ENCODE measurements around the gene PRKCH. TPM values are rescaled to one million over a fixed set of nuclear protein-coding genes. Genes with fewer than 3 reads are reported as not detected.

The PRKCH gene
- total and polyA plus RNA-seq, 2 of the 13 experiments (the other 11 are each of a cell fraction or from before 2014, with no cell fraction given): 0.48 to 1.3 TPM

DNA sequence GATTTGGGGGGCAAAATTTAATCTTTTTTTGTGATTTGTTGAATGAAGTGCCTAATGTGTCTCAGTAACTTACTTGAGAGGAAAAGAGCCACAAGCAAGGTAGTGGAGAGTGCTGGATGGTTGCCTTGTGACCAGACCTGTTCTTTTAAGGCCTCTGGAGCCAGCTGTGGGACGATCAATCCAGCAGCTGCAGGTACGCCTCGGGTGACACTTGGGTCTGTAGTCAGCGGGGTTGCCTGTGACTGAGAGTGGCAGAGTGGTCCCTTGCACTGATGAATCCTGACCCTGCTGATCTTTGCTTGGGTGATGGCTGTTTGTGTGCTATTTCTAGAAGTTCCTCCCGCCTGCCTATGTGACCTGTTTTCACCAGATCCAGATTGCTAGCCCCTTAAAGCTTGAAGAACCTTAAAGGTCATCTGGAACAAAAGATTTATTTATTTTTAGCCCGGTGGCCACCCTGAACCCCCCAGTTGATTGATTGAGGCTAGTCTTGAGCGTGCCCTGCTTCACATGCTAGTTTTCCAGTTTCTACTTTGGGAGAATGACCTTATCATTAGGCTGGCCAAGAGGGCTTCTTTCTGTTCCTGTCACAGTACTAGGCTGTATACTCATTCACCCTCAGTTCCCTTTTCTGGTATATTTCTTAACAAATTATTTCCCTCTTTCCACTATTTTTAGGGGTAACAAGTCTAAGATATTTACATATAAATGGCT lies 23.2 kb downstream of the PRKCH start (continued):
- TF ChIP-seq SP1 (IDR thresholded peaks at IDR 0.05) (no peak), SP1 (CRISPR knock-in tag; IDR thresholded peaks at IDR 0.05) (no peak), ISL2 (CRISPR knock-in tag; IDR thresholded peaks at IDR 0.05) (no peak), KDM5B (CRISPR knock-in tag; IDR thresholded peaks at IDR 0.05; ENCODE audit: borderline replicate concordance) (no peak), MTA3 (CRISPR knock-in tag; IDR thresholded peaks at IDR 0.05) (no peak), HNF4A (CRISPR knock-in tag; IDR thresholded peaks at IDR 0.05) (no peak), ZNF446 (CRISPR knock-in tag; IDR thresholded peaks at IDR 0.05) (no peak)
- TF ChIP-seq, protein P1, sequence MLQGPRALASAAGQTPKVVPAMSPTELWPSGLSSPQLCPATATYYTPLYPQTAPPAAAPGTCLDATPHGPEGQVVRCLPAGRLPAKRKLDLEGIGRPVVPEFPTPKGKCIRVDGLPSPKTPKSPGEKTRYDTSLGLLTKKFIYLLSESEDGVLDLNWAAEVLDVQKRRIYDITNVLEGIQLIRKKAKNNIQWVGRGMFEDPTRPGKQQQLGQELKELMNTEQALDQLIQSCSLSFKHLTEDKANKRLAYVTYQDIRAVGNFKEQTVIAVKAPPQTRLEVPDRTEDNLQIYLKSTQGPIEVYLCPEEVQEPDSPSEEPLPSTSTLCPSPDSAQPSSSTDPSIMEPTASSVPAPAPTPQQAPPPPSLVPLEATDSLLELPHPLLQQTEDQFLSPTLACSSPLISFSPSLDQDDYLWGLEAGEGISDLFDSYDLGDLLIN (CRISPR knock-in tag; IDR thresholded peaks at IDR 0.05; ENCODE audit: borderline replicate concordance): no peak
- TF ChIP-seq, protein P2, sequence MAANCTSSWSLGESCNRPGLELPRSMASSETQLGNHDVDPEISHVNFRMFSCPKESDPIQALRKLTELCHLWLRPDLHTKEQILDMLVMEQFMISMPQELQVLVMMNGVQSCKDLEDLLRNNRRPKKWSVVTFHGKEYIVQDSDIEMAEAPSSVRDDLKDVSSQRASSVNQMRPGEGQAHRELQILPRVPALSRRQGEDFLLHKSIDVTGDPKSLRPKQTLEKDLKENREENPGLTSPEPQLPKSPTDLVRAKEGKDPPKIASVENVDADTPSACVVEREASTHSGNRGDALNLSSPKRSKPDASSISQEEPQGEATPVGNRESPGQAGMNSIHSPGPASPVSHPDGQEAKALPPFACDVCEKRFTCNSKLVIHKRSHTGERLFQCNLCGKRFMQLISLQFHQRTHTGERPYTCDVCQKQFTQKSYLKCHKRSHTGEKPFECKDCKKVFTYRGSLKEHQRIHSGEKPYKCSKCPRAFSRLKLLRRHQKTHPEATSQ (CRISPR knock-in tag; IDR thresholded peaks at IDR 0.05; ENCODE audit: borderline replicate concordance): no peak

DNA sequence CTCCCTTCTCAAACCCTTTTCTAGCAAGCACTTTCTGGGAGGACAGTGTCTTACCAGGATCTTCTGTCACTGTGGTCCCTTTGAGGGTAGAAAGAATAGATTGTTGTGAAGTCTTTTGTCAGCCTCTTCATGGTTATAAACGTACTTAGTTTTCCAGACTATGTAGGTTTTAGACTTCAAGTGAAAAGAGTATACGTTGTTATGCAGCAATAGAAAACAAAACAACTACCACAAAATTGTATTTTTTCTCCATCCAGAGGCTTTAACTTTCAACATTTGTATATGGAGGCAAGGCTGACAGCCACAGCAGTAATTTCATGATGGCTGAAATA lies 23.7 kb downstream of the PRKCH start:
- CTCF ChIA-PET (ENCODE audit: low intra/inter-chr PET ratio, low total read pairs): no interaction called here
- no peak for FAIRE-seq
- H3K9ac ChIP-seq (ENCODE audit: insufficient read depth, low read depth, low read length): no peak overlapping the region
- no peak overlapping the region for H2AFZ ChIP-seq (ENCODE audit: low read length)
- no peak overlapping the region for H3K27ac ChIP-seq (ENCODE audit: extremely low read length, insufficient read depth, low read length)
- 41% methylated on average over 2 of the region's 2 CpGs for WGBS (ENCODE audit: low lambda C conversion rate)
- no peak for ATAC-seq
- H3K79me2 ChIP-seq (ENCODE audit: insufficient read depth, low read length): no peaks in the 10 kb centered on the region
- intact Hi-C loops (cut with micrococcal nuclease; ENCODE audit: unreplicated experiment) (no loop called here), in situ Hi-C loops (cut with HindIII; ENCODE audit: extremely low pct_ligation_motif_present, low pct_unique_long_range_greater_than_20kb) (no loop called here)
- no peaks in the 10 kb centered on the region for H3K4me1 ChIP-seq (ENCODE audit: insufficient read depth, low read length)
- H4K20me1 ChIP-seq (ENCODE audit: insufficient read depth, low read length): no peaks in the 10 kb centered on the region
- no peaks in the 10 kb centered on the region for H3K36me3 ChIP-seq (replicated peaks in 1 of 2; ENCODE audit: control insufficient read depth in 1 of 2, insufficient read depth in 2 of 2, low read length in 2 of 2)
- TF ChIP-seq SMC3 (IDR thresholded peaks at IDR 0.05; ENCODE audit: low read length) (no peak), TARDBP (CRISPR knock-in tag; IDR thresholded peaks at IDR 0.05) (no peak), NFE2L2 (IDR thresholded peaks at IDR 0.05; ENCODE audit: low read length) (no peak)
- H3K4me3 ChIP-seq (replicated peaks in 1 of 3; ENCODE audit: insufficient read depth in 1 of 3, low read depth in 2 of 3, low read length in 3 of 3): no peak overlapping the region
- no peaks in the 10 kb centered on the region for H3K9me3 ChIP-seq (ENCODE audit: low read length)
- DNase-seq (ENCODE audit: low spot score): no peak
- H3K27me3 ChIP-seq (ENCODE audit: control insufficient read depth in 1 of 2, insufficient read depth in 2 of 2, low read length in 2 of 2): peaks cover 0 to 1% of the 10 kb centered on the region in 2 experiments; a peak in 1 of 5 replicates
- H3K4me2 ChIP-seq (ENCODE audit: low read depth, low read length): no peak overlapping the region
- BruUV-seq (replicated peaks): no TSS peak
- POLR2A ChIA-PET: no interaction called here
